RWPE1 (cell line): ENCODE results near the gene GFOD1.
"Not testable (repeated sequence)": the region's sequence is repeated elsewhere in the genome, so short reads cannot be mapped to it uniquely, and the experiment has no call there.

Source experiments
- CTCF ChIA-PET: fragments of 350-600 bp; sonication (Branson Sonifier 250); formaldehyde crosslinking; extraction: SDS; loops from one replicate; lab custom pipeline; 2021; lab: Yijun Ruan, JAX
- POLR2A ChIA-PET: fragments of 400-600 bp; formaldehyde crosslinking; extraction: SDS; loops from one replicate; lab custom pipeline; 2020; ENCODE audit warnings: antibody characterized with exemption; ENCODE audit not compliant: low non-redundant PET; lab: Yijun Ruan, JAX
- DNase-seq: peaks from one replicate; pipeline ENCODE4 v3.0.0; 2012; ENCODE audit warnings: low spot score
- H3K27ac ChIP-seq: fragments of 450-650 bp; 2 replicates; pipeline ENCODE4 v1.5.1; 2017
- TF ChIP-seq, protein P1 (sequence below): fragments of 450-650 bp; conservative IDR thresholded peaks from 2 replicates; pipeline ENCODE4 v1.5.1; 2017; ENCODE audit warnings: low read depth, mild to moderate bottlenecking

GFOD1 gene

DNA sequence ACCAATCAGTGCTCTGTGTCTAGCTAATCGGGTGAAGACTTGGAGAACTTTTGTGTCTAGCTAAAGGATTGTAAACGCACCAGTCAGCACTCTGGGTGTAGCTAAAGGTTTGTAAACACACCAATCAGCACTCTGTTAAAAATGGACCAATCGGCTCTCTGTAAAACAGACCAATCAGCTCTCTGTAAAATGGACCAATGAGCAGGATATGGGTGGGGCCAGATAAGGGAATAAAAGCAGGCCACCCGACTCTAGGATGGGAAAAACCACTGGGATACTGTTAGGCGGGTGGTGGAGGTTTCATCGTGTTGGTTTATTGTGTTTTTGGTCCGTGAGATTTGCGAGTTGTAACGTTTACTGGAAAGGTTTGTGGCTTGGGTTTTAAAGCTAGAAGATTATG is 25.5 kb upstream of the GFOD1 start:
- CTCF ChIA-PET: no interaction called here
- no peak overlapping the region for H3K27ac ChIP-seq
- TF ChIP-seq, protein P1, sequence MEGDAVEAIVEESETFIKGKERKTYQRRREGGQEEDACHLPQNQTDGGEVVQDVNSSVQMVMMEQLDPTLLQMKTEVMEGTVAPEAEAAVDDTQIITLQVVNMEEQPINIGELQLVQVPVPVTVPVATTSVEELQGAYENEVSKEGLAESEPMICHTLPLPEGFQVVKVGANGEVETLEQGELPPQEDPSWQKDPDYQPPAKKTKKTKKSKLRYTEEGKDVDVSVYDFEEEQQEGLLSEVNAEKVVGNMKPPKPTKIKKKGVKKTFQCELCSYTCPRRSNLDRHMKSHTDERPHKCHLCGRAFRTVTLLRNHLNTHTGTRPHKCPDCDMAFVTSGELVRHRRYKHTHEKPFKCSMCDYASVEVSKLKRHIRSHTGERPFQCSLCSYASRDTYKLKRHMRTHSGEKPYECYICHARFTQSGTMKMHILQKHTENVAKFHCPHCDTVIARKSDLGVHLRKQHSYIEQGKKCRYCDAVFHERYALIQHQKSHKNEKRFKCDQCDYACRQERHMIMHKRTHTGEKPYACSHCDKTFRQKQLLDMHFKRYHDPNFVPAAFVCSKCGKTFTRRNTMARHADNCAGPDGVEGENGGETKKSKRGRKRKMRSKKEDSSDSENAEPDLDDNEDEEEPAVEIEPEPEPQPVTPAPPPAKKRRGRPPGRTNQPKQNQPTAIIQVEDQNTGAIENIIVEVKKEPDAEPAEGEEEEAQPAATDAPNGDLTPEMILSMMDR: no peak
- DNase-seq: no peak
- POLR2A ChIA-PET: no interaction called here

DNA sequence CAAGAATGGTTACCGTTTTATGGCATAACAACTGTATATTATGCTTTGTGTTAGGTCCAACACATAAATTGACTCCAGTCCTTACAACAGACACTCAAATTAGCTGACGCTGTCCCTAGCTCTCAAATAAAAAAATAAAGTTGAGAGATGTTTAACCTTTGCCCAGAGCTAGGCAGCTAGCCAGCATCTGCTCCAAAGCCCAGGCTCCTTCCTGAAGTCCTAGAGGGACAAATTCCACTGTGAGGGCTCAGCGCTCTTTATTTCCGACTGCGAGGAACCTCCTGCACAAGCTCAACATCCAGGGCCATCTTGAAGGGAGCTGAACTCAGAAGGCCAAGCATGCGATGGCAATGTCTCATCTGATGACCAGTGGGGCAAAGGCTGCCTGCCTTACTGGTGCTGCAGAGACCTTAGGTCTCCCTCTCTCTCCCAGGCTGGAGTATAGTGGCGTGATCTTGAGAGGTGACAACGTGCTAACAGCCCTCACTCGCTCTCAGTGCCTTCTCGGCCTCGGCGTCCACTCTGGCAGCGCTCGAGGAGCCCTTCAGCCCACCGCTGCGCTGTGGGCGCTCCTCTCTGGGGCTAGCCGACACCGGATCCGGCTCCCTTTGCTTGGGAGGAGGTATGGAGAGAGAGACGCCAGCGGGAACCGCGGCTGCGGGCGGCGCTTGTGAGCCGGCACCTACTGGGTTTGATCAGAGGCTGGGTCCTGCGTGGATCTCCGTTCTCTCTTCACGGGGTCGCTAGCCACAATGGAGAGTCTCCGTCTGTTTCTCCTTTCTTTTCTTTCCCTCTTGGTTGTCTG is 24.7 kb upstream of the GFOD1 start:
- POLR2A ChIA-PET: no interaction called here
- TF ChIP-seq, protein P1: no peak
- no peak overlapping the region for H3K27ac ChIP-seq
- DNase-seq: no peak
- CTCF ChIA-PET: no interaction called here

DNA sequence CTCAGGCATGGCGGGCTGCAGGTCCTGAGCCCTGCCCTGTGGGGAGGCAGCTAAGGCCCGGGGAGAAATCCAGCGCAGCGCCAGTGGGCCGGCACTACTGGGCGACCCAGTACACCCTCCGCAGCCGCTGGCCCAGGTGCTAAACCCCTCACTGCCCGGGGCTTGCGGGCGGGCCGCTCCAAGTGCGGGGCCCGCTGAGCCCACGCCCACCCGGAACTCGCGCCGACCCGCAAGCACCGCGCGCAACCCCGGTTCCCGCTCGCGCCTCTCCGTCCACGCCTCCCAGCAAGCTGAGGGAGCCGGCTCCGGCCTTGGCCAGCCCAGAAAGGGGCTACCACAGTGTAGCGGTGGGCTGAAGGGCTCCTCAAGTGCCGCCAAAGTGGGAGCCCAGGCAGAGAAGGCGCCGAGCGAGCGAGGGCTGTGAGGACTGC is 23.8 kb upstream of the GFOD1 start:
- DNase-seq, POLR2A ChIA-PET, CTCF ChIA-PET, H3K27ac ChIP-seq: not testable (repeated sequence)

DNA sequence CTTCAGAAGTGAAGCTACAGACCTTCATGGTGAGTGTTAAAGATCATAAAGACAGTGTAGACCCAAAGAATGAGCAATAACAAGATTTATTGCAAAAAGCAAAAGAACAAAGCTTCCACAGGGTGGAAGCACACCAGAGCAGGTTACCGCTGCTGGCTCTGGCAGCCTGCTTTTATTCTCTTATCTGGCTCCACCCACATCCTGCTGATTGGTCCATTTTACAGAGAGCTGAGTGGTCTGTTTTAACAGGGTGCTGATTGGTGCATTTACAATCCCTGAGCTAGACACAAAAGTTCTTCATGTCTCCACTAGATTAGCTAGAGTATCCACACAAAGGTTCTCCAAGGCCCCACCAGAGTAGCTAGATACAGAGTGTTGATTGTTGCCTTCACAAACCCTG is 23.0 kb upstream of the GFOD1 start:
- H3K27ac ChIP-seq, DNase-seq, CTCF ChIA-PET, POLR2A ChIA-PET: not testable (repeated sequence)

DNA sequence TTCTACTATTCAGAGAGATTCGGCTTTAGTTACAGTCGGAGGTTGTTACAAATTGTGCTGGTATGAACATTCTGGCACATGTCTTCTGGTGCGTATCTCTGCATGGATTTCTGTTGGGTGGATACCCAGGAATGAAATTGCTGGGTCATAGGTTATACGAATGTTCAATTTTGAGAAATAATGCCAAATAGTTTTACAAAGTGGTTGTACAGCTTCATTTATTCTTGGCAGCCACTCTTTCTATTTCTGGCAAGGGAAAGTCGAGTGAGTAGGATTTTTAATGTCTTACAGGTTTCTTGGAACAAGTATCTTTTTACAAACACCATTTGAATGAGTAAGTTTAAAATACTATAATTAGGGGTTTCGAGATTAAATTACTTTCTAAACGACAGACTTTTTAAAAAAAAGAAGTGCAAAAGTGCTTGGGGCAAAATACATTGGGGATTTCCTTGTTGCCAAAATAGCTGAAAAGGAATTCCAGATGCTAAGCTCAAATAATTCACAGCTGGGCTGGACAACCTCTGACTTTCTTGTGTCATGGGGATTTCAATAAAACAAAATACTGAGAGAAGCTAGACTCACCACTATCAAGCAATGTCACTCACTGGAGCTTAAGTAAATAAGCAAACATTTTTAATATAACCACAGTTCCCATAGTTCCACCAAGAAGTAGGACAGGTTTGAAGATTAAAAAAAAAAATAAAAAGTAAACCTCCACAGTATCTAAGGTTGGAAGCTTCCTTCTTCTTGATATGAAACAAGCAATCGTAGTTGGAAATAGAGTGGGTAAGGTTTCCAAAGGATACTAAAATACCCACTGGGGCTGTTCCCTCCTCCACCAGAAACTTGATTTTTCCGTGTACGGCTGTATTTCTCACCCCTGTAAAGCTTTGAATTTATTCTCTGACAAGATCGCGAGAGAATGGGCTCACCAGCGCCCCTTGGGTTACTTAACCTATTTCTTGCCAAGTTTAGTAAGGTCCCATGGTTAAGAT is 21.6 kb upstream of the GFOD1 start:
- ChIA-PET POLR2A (no interaction called here), CTCF (interaction anchor here (0.7 kb wide), 1 partner anchor 1740 kb away, joined by 4 read pairs; no protein-coding TSS in a partner anchor)
- no peak overlapping the region for H3K27ac ChIP-seq
- TF ChIP-seq, protein P1: no peak
- DNase-seq: no peak

DNA sequence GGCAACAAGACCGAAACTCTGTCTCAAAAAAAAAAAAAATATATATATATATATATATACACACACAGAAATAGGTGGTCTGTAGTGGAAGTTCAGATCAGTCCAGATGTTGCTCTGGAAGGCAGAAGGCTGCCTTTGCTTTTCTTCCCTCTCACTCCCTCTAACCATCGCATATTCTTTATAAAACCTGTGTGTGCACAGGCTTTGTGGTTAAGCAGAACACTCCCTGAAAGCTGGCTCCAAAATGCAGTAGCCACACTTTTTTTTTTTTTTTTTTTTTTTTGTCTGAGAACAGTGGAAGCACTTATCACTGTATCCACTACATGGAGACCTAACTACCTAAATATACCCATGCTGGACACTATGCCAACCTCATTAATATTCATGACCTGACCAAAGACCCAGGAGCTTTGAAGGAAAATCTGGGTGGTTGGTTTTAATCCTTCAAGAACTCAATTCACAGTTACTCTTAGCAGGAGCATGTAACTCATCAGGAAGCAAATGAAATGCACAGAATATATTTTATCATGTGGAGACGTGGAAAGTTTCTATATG is 20.0 kb upstream of the GFOD1 start:
- DNase-seq: no peak
- ChIA-PET POLR2A (no interaction called here), CTCF (no interaction called here)
- H3K27ac ChIP-seq: no peak overlapping the region
- TF ChIP-seq, protein P1: no peak

DNA sequence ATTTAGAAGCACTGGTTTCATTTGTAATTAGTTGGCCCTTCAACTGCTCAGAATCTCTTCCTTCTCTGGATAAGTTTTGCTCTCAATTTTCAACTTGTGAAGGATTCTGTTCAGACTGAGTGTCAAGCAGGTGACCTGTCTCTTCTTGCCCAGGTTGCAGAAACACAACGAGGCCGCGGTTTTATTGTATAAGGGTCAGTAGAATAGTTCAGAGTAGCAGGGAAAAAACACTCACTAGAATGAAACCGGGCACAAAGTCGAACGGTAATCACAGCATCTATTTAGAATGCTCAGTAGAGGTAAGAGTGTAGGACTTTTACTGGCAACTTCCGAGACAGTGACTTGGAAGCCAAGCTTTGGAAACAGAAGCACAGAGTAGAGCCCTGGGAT is 17.9 kb upstream of the GFOD1 start:
- CTCF ChIA-PET: no interaction called here
- DNase-seq: no peak
- H3K27ac ChIP-seq: no peak overlapping the region; the same call in 1 of the 2 replicates
- TF ChIP-seq, protein P1: no peak
- POLR2A ChIA-PET: no interaction called here
